GM12878 (cell line): ENCODE data around the gene GAS6. TPM values are rescaled to one million over a fixed set of nuclear protein-coding genes. Genes with fewer than 3 reads are reported as not detected.

Source experiments
- ATAC-seq: fragments of 200-7000 bp; cut with Tn5 transposase; 3 replicates; pipeline ENCODE4 v1.9.1; 2020; ENCODE audit warnings: mild to moderate bottlenecking, moderate library complexity
- BruUV-seq: library from RNA; stranded (reverse); fragments of 400-500 nt; replicated peaks from 2 replicates; lab custom pipeline; 2021; lab: Mats Ljungman, UMichigan
- CTCF ChIA-PET: fragments of 300-600 bp; sonication (Branson Sonifier 250); formaldehyde crosslinking; extraction: SDS; loops from one replicate; lab custom pipeline; 2021; ENCODE audit warnings: inconsistent platforms; lab: Yijun Ruan, JAX
- POLR2A ChIA-PET: fragments of 350-600 bp; formaldehyde crosslinking; extraction: SDS; loops from one replicate; lab custom pipeline; 2021; ENCODE audit warnings: inconsistent platforms; lab: Charles Lee
- RAD21 ChIA-PET: fragments of 300-600 bp; sonication (Branson Sonifier 250); formaldehyde crosslinking; loops from one replicate; lab custom pipeline; 2023; ENCODE audit warnings: antibody characterized with exemption; ENCODE audit not compliant: unreplicated experiment; lab: Charles Lee
- SMC1A ChIA-PET: fragments of 300-600 bp; sonication (Branson Sonifier 250); formaldehyde crosslinking; loops from one replicate; lab custom pipeline; 2023; ENCODE audit not compliant: unreplicated experiment, uncharacterized antibody; lab: Charles Lee
- DNase-seq: peaks from one replicate; pipeline ENCODE4 v3.0.0-alpha.2; 2011; ENCODE audit warnings: low read depth, low spot score
- FAIRE-seq: peaks from 3 replicates; lab custom pipeline; 2011; peaks lifted over from hg19 to GRCh38; lab: Jason Lieb, UNC
- H2AFZ ChIP-seq: 2 replicates; pipeline ENCODE4 v1.6.0; 2011; ENCODE audit warnings: low read depth, low read length, control low read depth; ENCODE audit not compliant: control insufficient read depth
- H3K27ac ChIP-seq: 2 replicates; pipeline ENCODE4 v1.5.1; 2011; ENCODE audit warnings: control low read depth; ENCODE audit not compliant: control insufficient read depth, insufficient read depth
- H3K27me3 ChIP-seq, 2 experiments: replicated peaks in 1 of 2; 2 replicates each; pipeline versions ENCODE4 v1.6.0 to v1.6.1; 2011; ENCODE audit warnings: low read length in 1 of 2; ENCODE audit not compliant: control insufficient read depth in 2 of 2, insufficient read depth in 2 of 2
- H3K36me3 ChIP-seq, 2 experiments: 2 replicates each; pipeline ENCODE4 v1.5.1; 2011; ENCODE audit warnings: low read length in 1 of 2; ENCODE audit not compliant: control insufficient read depth in 2 of 2, insufficient read depth in 2 of 2
- H3K4me1 ChIP-seq: 2 replicates; pipeline ENCODE4 v1.6.1; 2011; ENCODE audit warnings: mild to moderate bottlenecking, low read length, moderate library complexity, mixed read lengths; ENCODE audit not compliant: control insufficient read depth, insufficient read depth
- H3K4me2 ChIP-seq: 2 replicates; pipeline ENCODE4 v1.6.0; 2011; ENCODE audit warnings: control low read depth; ENCODE audit not compliant: control insufficient read depth, insufficient read depth
- H3K4me3 ChIP-seq: fragments of 200-600 bp; sonication (generic); 2 replicates; pipeline ENCODE4 v1.5.1; 2016
- H3K79me2 ChIP-seq: 2 replicates; pipeline ENCODE4 v1.6.0; 2011; ENCODE audit warnings: low read length; ENCODE audit not compliant: control insufficient read depth, insufficient read depth
- H3K9ac ChIP-seq: 2 replicates; pipeline ENCODE4 v1.8.0; 2011; ENCODE audit warnings: low read length, control low read depth, mixed read lengths; ENCODE audit not compliant: control insufficient read depth, insufficient read depth
- H3K9me3 ChIP-seq: replicated peaks from 3 replicates; pipeline ENCODE4 v1.5.1; 2011; ENCODE audit warnings: mild to moderate bottlenecking, low read length; ENCODE audit not compliant: control insufficient read depth, insufficient read depth
- H4K20me1 ChIP-seq: 2 replicates; pipeline ENCODE4 v1.6.0; 2011; ENCODE audit not compliant: control insufficient read depth, insufficient read depth
- CBX5 ChIP-seq: sonication (generic); IDR thresholded peaks from 2 replicates; pipeline ENCODE4 v1.6.1; 2016; ENCODE audit warnings: low read depth, moderate library complexity, mild to moderate bottlenecking, inconsistent platforms
- CTCF ChIP-seq, 3 experiments: IDR thresholded peaks in 2 of 3; conservative IDR thresholded peaks in 1 of 3; 2 replicates each; pipeline ENCODE4 v1.5.1; 2011; ENCODE audit warnings: low read depth in 3 of 3, low read length in 3 of 3, mild to moderate bottlenecking in 3 of 3, control low read depth in 2 of 3, moderate library complexity in 2 of 3, inconsistent platforms in 1 of 3, mixed read lengths in 1 of 3; ENCODE audit not compliant: control insufficient read depth in 2 of 3, insufficient read depth in 1 of 3; ENCODE audit errors: extremely low read depth in 1 of 3
- ETV6 ChIP-seq, 2 experiments: fragments of 450-650 bp in 1 of 2; IDR thresholded peaks in 1 of 2; conservative IDR thresholded peaks in 1 of 2; 2 replicates each; pipeline ENCODE4 v1.6.1; 2014; ENCODE audit warnings: antibody characterized with exemption in 1 of 2, borderline replicate concordance in 1 of 2, low read depth in 1 of 2, mild to moderate bottlenecking in 1 of 2, moderate library complexity in 1 of 2
- EZH2 ChIP-seq: IDR thresholded peaks from 2 replicates; pipeline ENCODE4 v1.6.1; 2012; ENCODE audit warnings: low read depth, mild to moderate bottlenecking, control low read depth, inconsistent platforms, low read length, borderline replicate concordance; ENCODE audit not compliant: control insufficient read depth
- HDAC2 ChIP-seq: fragments of 200-600 bp; sonication (generic); IDR thresholded peaks from 2 replicates; pipeline ENCODE4 v1.6.1; 2017
- IRF4 ChIP-seq: IDR thresholded peaks from 2 replicates; pipeline ENCODE4 v1.6.1; 2011; ENCODE audit warnings: low read depth, low read length
- LARP7 ChIP-seq: fragments of 450-650 bp; IDR thresholded peaks from 2 replicates; pipeline ENCODE4 v1.6.1; 2017; ENCODE audit warnings: mild to moderate bottlenecking
- RAD21 ChIP-seq: IDR thresholded peaks from 2 replicates; pipeline ENCODE4 v1.6.1; 2011; ENCODE audit warnings: mild to moderate bottlenecking, low read depth, low read length, moderate library complexity; ENCODE audit not compliant: insufficient read depth
- RFX5 ChIP-seq: IDR thresholded peaks from 2 replicates; pipeline ENCODE4 v1.6.1; 2011; ENCODE audit warnings: low read depth, low read length, improper control_type of control experiment
- SP1 ChIP-seq: IDR thresholded peaks from one replicate; pipeline ENCODE4 v1.6.1; 2011; ENCODE audit warnings: low read depth, low read length
- SRF ChIP-seq, 2 experiments: IDR thresholded peaks; 2 replicates each; pipeline ENCODE4 v1.6.1; 2011; ENCODE audit warnings: low read depth in 2 of 2, low read length in 2 of 2, mild to moderate bottlenecking in 1 of 2, moderate library complexity in 1 of 2
- ZNF687 ChIP-seq: fragments of 450-650 bp; IDR thresholded peaks from 2 replicates; pipeline ENCODE4 v1.6.1; 2017; ENCODE audit warnings: mild to moderate bottlenecking, moderate library complexity
- WGBS: methylation state at CpG from one replicate; pipeline ENCODE4 v1.1.6; 2016; ENCODE audit warnings: low lambda C conversion rate; ENCODE audit not compliant: insufficient replicate concordance, insufficient coverage; ENCODE audit errors: missing lambda C conversion rate; 5-methylcytosine and 5-hydroxymethylcytosine counted together
- in situ Hi-C: fragments of 300-500 bp; cut with MboI; formaldehyde crosslinking; loops from 9 replicates; pipeline ENCODE4 v1.14.3; 2018; ENCODE audit warnings: mixed read lengths
- intact Hi-C: fragments of 100-400 bp; cut with micrococcal nuclease; formaldehyde crosslinking; loops from one replicate; pipeline ENCODE4 v1.14.2; 2022; ENCODE audit not compliant: unreplicated experiment
- polyA plus RNA-seq, 11 experiments: library from polyadenylated mRNA; depleted of rRNA in 4 of 11; unstranded in 6 of 11; stranded (reverse) in 5 of 11; fragments of >200 nt; fragmentation: Nextera tagmentation in 4 of 11; fragmentation: Illumina TruSeq in 1 of 11; extraction: Ambion mirVana in 4 of 11; extraction: Trizol in 1 of 11; gene quantifications; 1 replicate in 1 of 11; 2 replicates in 10 of 11; pipeline versions ENCODE4 v1.2.1 to v1.2.3, GENCODE V29; 2011 to 2016; ENCODE audit warnings: inconsistent platforms in 2 of 11, missing spikeins in 2 of 11, low read depth in 1 of 11
- total RNA-seq, 4 experiments: library from RNA; depleted of rRNA in 3 of 4; stranded (reverse); fragments of >200 nt in 3 of 4; fragmentation: Illumina TruSeq in 1 of 4; extraction: Trizol in 1 of 4; gene quantifications; 2 replicates each; pipeline versions ENCODE4 v1.2.1 to v1.2.3, GENCODE V29; 2013 to 2021

The GAS6 gene
- total and polyA plus RNA-seq, 10 of the 15 experiments (the other 5 are each of a cell fraction or from before 2014, with no cell fraction given): 0.03 to 0.59 (median 0.10) TPM; not detected in 2

- Histone ChIP-seq H3K27me3 (no peaks in the 10 kb centered on the region), H3K79me2 (no peaks in the 10 kb centered on the region), H3K36me3 (no peaks in the 10 kb centered on the region), H3K4me3 (no peak overlapping the region), H4K20me1 (no peaks in the 10 kb centered on the region), H3K27ac (no peak overlapping the region), H3K9ac (no peak overlapping the region), H3K4me1 (no peaks in the 10 kb centered on the region), H3K4me2 (no peak overlapping the region), H3K9me3 (no peaks in the 10 kb centered on the region; the same call in 2 of the 3 replicates), H2AFZ (no peak overlapping the region)
- 60% methylated on average over 33 of the region's 33 CpGs for WGBS
- POLR2A ChIA-PET: no interaction called here
- no peak for TF ChIP-seq RAD21
- TF ChIP-seq ETV6 (conservative IDR thresholded peaks at IDR 0.05 in 1 of 2, IDR thresholded peaks at IDR 0.05 in 1 of 2; ENCODE audit: borderline replicate concordance in 1 of 2, low read depth in 1 of 2): no peak
- no peak for TF ChIP-seq IRF4
- no peak for TF ChIP-seq CTCF (IDR thresholded peaks at IDR 0.05 in 2 of 3, conservative IDR thresholded peaks at IDR 0.05 in 1 of 3; ENCODE audit: control insufficient read depth in 2 of 3, extremely low read depth in 1 of 3, insufficient read depth in 1 of 3, low read depth in 3 of 3, low read length in 3 of 3)
- no peak for TF ChIP-seq ZNF687
- no peak for TF ChIP-seq LARP7
- no peak for TF ChIP-seq CBX5
- TF ChIP-seq SP1: no peak
- TF ChIP-seq RFX5: no peak
- TF ChIP-seq EZH2: no peak
- TF ChIP-seq SRF (IDR thresholded peaks at IDR 0.05; ENCODE audit: low read depth in 2 of 2, low read length in 2 of 2): no peak
- no peak for TF ChIP-seq HDAC2
- DNase-seq (no peak), ATAC-seq (no peak), FAIRE-seq (no peak)
- RAD21 ChIA-PET: no interaction called here
- CTCF ChIA-PET: no interaction called here
- SMC1A ChIA-PET: no interaction called here
- in situ Hi-C loops (no loop called here), intact Hi-C loops (no loop called here)
- BruUV-seq: no TSS peak
Measured at GRCh38 chr13:113801289-113801961, 62.5 kb downstream of the GAS6 start.
